Suppressor macrophage treated with lipopolysaccharide for 1 hour (primary cell): ENCODE measurements around the gene DUSP8.

Source experiments
- DNase-seq, 3 donors: peaks; one replicate each; pipeline ENCODE4 v3.0.0-alpha.2; 2020 to 2022

DUSP8 gene

GRCh38 chr11:1549338-1550330 lies 22.4 kb downstream of the DUSP8 start:
- peak in 1 of 3 donors; percentile 35 for DNase-seq

GRCh38 chr11:1548221-1549070 lies 23.6 kb downstream of the DUSP8 start:
- peak; percentile 42 to 61 (median 44) for DNase-seq

GRCh38 chr11:1547467-1548098 lies 24.5 kb downstream of the DUSP8 start:
- peak in 1 of 3 donors; percentile 26 for DNase-seq

- peak; percentile 46 to 78 (median 54) for DNase-seq
Observed at GRCh38 chr11:1546536-1547466, 25.3 kb downstream of the DUSP8 start.

GRCh38 chr11:1546077-1546535 lies 26.0 kb downstream of the DUSP8 start:
- DNase-seq = no peak

GRCh38 chr11:1545432-1545831 lies 26.6 kb downstream of the DUSP8 start:
- no peak for DNase-seq

GRCh38 chr11:1544536-1544935 lies 27.5 kb downstream of the DUSP8 start:
- DNase-seq = no peak

- no peak for DNase-seq
Observed at GRCh38 chr11:1543606-1544263, 28.3 kb downstream of the DUSP8 start.

- no peak for DNase-seq
Observed at GRCh38 chr11:1542267-1542666, 29.8 kb downstream of the DUSP8 start.

GRCh38 chr11:1541474-1542204 lies 30.4 kb downstream of the DUSP8 start:
- no peak for DNase-seq

- no peak for DNase-seq
Observed at GRCh38 chr11:1540074-1540473, 32.0 kb downstream of the DUSP8 start.

- DNase-seq = no peak
Observed at GRCh38 chr11:1538153-1538552, 33.9 kb downstream of the DUSP8 start.

- DNase-seq = no peak
Observed at GRCh38 chr11:1536065-1536843, 35.8 kb downstream of the DUSP8 start.

- no peak for DNase-seq
Observed at GRCh38 chr11:1534682-1535081, 37.4 kb downstream of the DUSP8 start.

- DNase-seq = no peak
Observed at GRCh38 chr11:1534171-1534570, 37.9 kb downstream of the DUSP8 start.

- DNase-seq = no peak
Observed at GRCh38 chr11:1533342-1533725, 38.7 kb downstream of the DUSP8 start.

GRCh38 chr11:1532606-1533341 lies 39.3 kb downstream of the DUSP8 start:
- DNase-seq = no peak

- DNase-seq = no peak
Observed at GRCh38 chr11:1532014-1532586, 40.0 kb downstream of the DUSP8 start.
